ENCODE measurements around the gene TFRC. TPM values are rescaled to one million over a fixed set of nuclear protein-coding genes. Genes with fewer than 3 reads are reported as not detected.

The TFRC gene
- total RNA-seq, 1 experiment from 2014 or later = 261 TPM

DNA sequence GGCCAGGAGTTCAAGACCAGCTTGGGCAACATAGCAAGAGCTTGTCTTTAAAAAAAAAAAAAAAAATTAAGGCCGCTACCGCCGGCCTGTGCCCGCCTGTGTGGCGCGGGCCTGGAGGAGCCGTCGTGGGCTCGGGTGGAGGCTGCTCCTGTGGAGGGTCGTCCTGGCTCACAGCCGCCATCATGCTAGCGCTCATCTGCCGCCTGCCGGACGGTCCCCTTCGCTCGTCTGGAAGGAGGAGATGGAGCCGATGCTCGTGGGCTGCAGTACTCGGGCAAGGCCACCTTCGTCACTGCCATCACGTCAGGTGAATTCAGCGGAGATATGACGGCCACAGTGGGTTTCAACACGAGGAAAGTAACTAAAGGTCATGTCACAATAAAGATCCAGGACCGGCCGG is 37.4 kb downstream of the TFRC start:
- POLR2A ChIA-PET = no interaction called here
- no peak overlapping the region for H3K9ac ChIP-seq (ENCODE audit: low read length)

More for the DNA sequence above, 37.4 kb downstream of the TFRC start:
- H3K27me3 ChIP-seq (ENCODE audit: insufficient read depth, low read length) = no peaks in the 10 kb centered on the region
- DNase-seq (ENCODE audit: low read depth, low spot score) = no peak
- TF ChIP-seq, protein P1, sequence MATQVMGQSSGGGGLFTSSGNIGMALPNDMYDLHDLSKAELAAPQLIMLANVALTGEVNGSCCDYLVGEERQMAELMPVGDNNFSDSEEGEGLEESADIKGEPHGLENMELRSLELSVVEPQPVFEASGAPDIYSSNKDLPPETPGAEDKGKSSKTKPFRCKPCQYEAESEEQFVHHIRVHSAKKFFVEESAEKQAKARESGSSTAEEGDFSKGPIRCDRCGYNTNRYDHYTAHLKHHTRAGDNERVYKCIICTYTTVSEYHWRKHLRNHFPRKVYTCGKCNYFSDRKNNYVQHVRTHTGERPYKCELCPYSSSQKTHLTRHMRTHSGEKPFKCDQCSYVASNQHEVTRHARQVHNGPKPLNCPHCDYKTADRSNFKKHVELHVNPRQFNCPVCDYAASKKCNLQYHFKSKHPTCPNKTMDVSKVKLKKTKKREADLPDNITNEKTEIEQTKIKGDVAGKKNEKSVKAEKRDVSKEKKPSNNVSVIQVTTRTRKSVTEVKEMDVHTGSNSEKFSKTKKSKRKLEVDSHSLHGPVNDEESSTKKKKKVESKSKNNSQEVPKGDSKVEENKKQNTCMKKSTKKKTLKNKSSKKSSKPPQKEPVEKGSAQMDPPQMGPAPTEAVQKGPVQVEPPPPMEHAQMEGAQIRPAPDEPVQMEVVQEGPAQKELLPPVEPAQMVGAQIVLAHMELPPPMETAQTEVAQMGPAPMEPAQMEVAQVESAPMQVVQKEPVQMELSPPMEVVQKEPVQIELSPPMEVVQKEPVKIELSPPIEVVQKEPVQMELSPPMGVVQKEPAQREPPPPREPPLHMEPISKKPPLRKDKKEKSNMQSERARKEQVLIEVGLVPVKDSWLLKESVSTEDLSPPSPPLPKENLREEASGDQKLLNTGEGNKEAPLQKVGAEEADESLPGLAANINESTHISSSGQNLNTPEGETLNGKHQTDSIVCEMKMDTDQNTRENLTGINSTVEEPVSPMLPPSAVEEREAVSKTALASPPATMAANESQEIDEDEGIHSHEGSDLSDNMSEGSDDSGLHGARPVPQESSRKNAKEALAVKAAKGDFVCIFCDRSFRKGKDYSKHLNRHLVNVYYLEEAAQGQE (IDR thresholded peaks at IDR 0.05; ENCODE audit: low read depth) = no peak
- TF ChIP-seq YY1 (IDR thresholded peaks at IDR 0.05; ENCODE audit: extremely low read depth, insufficient replicate concordance, low read depth, low read length) (no peak), SRF (IDR thresholded peaks at IDR 0.05; ENCODE audit: low read depth) (no peak), EGR1 (IDR thresholded peaks at IDR 0.05; ENCODE audit: low read depth) (no peak), RAD21 (IDR thresholded peaks at IDR 0.05; ENCODE audit: low read depth) (no peak), ZNF274 (IDR thresholded peaks at IDR 0.05; ENCODE audit: low read depth, low read length) (no peak), ZFX (IDR thresholded peaks at IDR 0.05) (no peak), FOSL1 (IDR thresholded peaks at IDR 0.05; ENCODE audit: low read depth) (no peak), CEBPB (IDR thresholded peaks at IDR 0.05; ENCODE audit: low read depth) (no peak), EZH2 (IDR thresholded peaks at IDR 0.05) (no peak), POLR2AphosphoS5 (IDR thresholded peaks at IDR 0.05; ENCODE audit: low read depth, low read length) (no peak), TCF7L2 (IDR thresholded peaks at IDR 0.05; ENCODE audit: borderline replicate concordance, extremely low read depth, insufficient read depth, insufficient read length) (no peak), JUND (IDR thresholded peaks at IDR 0.05) (no peak), CBX3 (IDR thresholded peaks at IDR 0.05; ENCODE audit: low read depth) (no peak), ELF1 (IDR thresholded peaks at IDR 0.05; ENCODE audit: borderline replicate concordance, low read depth) (no peak)
- TF ChIP-seq, protein P2, sequence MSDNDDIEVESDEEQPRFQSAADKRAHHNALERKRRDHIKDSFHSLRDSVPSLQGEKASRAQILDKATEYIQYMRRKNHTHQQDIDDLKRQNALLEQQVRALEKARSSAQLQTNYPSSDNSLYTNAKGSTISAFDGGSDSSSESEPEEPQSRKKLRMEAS (IDR thresholded peaks at IDR 0.05) = no peak
- TF ChIP-seq, protein P3, sequence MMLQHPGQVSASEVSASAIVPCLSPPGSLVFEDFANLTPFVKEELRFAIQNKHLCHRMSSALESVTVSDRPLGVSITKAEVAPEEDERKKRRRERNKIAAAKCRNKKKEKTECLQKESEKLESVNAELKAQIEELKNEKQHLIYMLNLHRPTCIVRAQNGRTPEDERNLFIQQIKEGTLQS (IDR thresholded peaks at IDR 0.05) = no peak
- TF ChIP-seq, protein P4, sequence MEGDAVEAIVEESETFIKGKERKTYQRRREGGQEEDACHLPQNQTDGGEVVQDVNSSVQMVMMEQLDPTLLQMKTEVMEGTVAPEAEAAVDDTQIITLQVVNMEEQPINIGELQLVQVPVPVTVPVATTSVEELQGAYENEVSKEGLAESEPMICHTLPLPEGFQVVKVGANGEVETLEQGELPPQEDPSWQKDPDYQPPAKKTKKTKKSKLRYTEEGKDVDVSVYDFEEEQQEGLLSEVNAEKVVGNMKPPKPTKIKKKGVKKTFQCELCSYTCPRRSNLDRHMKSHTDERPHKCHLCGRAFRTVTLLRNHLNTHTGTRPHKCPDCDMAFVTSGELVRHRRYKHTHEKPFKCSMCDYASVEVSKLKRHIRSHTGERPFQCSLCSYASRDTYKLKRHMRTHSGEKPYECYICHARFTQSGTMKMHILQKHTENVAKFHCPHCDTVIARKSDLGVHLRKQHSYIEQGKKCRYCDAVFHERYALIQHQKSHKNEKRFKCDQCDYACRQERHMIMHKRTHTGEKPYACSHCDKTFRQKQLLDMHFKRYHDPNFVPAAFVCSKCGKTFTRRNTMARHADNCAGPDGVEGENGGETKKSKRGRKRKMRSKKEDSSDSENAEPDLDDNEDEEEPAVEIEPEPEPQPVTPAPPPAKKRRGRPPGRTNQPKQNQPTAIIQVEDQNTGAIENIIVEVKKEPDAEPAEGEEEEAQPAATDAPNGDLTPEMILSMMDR (IDR thresholded peaks at IDR 0.05 in 2 of 3, conservative IDR thresholded peaks at IDR 0.05 in 1 of 3; ENCODE audit: borderline replicate concordance in 1 of 3, insufficient read depth in 1 of 3, low read depth in 2 of 3, low read length in 2 of 3) = no peak
- TF ChIP-seq, protein P5, sequence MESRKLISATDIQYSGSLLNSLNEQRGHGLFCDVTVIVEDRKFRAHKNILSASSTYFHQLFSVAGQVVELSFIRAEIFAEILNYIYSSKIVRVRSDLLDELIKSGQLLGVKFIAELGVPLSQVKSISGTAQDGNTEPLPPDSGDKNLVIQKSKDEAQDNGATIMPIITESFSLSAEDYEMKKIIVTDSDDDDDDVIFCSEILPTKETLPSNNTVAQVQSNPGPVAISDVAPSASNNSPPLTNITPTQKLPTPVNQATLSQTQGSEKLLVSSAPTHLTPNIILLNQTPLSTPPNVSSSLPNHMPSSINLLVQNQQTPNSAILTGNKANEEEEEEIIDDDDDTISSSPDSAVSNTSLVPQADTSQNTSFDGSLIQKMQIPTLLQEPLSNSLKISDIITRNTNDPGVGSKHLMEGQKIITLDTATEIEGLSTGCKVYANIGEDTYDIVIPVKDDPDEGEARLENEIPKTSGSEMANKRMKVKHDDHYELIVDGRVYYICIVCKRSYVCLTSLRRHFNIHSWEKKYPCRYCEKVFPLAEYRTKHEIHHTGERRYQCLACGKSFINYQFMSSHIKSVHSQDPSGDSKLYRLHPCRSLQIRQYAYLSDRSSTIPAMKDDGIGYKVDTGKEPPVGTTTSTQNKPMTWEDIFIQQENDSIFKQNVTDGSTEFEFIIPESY (IDR thresholded peaks at IDR 0.05; ENCODE audit: extremely low read depth, insufficient replicate concordance, low read length) = no peak
- intact Hi-C loops (cut with micrococcal nuclease) = no loop called here
- no TSS peak for BruUV-seq (replicated peaks)
- no peak overlapping the region for H2AFZ ChIP-seq (ENCODE audit: low read depth, low read length, poor library complexity, severe bottlenecking)
- no peak overlapping the region for H3K4me2 ChIP-seq (ENCODE audit: low read length)
- no peak for ATAC-seq
- ChIA-PET CTCF (no interaction called here), RAD21 (ENCODE audit: low non-redundant PET in 1 of 2, low total read pairs in 2 of 2, uncharacterized antibody in 2 of 2, unreplicated experiment in 2 of 2) (no interaction called here)
- H3K27ac ChIP-seq (ENCODE audit: low read depth, low read length) = no peak overlapping the region
- no peaks in the 10 kb centered on the region for H3K9me3 ChIP-seq (ENCODE audit: control insufficient read depth in 1 of 2, insufficient read depth in 1 of 2, low read depth in 1 of 2, low read length in 2 of 2)
- no peaks in the 10 kb centered on the region; the same call in none of the 2 replicates for H4K20me1 ChIP-seq (ENCODE audit: insufficient read depth)
- H3K36me3 ChIP-seq (ENCODE audit: control insufficient read depth in 1 of 2, insufficient read depth in 2 of 2, low read length in 2 of 2) = peaks cover 3 to 13% of the 10 kb centered on the region in 2 experiments; a peak in 3 of 4 replicates
- H3K79me2 ChIP-seq (ENCODE audit: insufficient read depth, low read length) = no peaks in the 10 kb centered on the region
- no peak overlapping the region for H3K4me3 ChIP-seq (replicated peaks in 1 of 2; ENCODE audit: low read depth in 1 of 2, low read length in 2 of 2)
- no peaks in the 10 kb centered on the region for H3K9me2 ChIP-seq (ENCODE audit: insufficient read depth)
- no peaks in the 10 kb centered on the region for H3K4me1 ChIP-seq (ENCODE audit: control insufficient read depth in 1 of 2, insufficient read depth in 2 of 2, low read length in 2 of 2)
